Breast epithelium (tissue), 4 donors: ENCODE data around the gene RSU1. TPM values are rescaled to one million over a fixed set of nuclear protein-coding genes. Genes with fewer than 3 reads are reported as not detected.

ENCODE experiments used
- DNase-seq, 2 donors: peaks; one replicate each; pipeline ENCODE4 v3.0.0-alpha.2; 2019; ENCODE audit warnings: low spot score in 2 of 2
- H3K27ac ChIP-seq, 2 donors: fragments of 200-600 bp; sonication (generic) in 1 of 2; one replicate each; pipeline ENCODE4 v1.5.1; 2016 to 2019; ENCODE audit warnings: mild to moderate bottlenecking in 1 of 2
- H3K27me3 ChIP-seq, 2 donors: fragments of 200-600 bp; sonication (generic) in 1 of 2; one replicate each; pipeline versions ENCODE4 v1.5.1 to v1.6.0; 2017 to 2019; ENCODE audit warnings: control low read depth in 1 of 2, mild to moderate bottlenecking in 1 of 2
- H3K36me3 ChIP-seq: fragments of 200-600 bp; one replicate; pipeline ENCODE4 v1.5.1; 2019
- H3K4me1 ChIP-seq, 2 donors: fragments of 200-600 bp; sonication (generic); one replicate each; pipeline ENCODE4 v1.5.1; 2016 to 2019; ENCODE audit warnings: control low read depth in 1 of 2
- H3K4me3 ChIP-seq, 3 donors: fragments of 200-600 bp; sonication (generic); 1 replicate in 2 of 3; 2 replicates in 1 of 3; pipeline ENCODE4 v1.5.1; 2016 to 2019; ENCODE audit warnings: mild to moderate bottlenecking in 3 of 3, moderate library complexity in 2 of 3
- H3K9me3 ChIP-seq, 2 donors: fragments of 200-600 bp; sonication (generic) in 1 of 2; one replicate each; pipeline ENCODE4 v1.5.1; 2016 to 2019; ENCODE audit warnings: control low read depth in 1 of 2
- POLR2A ChIP-seq: fragments of 450-650 bp; IDR thresholded peaks from one replicate; pipeline ENCODE4 v1.6.1; 2016; ENCODE audit warnings: antibody characterized with exemption, mild to moderate bottlenecking, moderate library complexity
- POLR2AphosphoS5 ChIP-seq, 3 donors: sonication (generic); formaldehyde crosslinking; IDR thresholded peaks; one replicate each; pipeline ENCODE4 v1.6.1; 2017; ENCODE audit warnings: antibody characterized with exemption in 3 of 3
- intact Hi-C: fragments of 100-400 bp; cut with DNase I; formaldehyde crosslinking; loops from one replicate; pipeline ENCODE4 v1.15.1; 2023; ENCODE audit warnings: low total_unique reads
- total RNA-seq, 3 donors: library from RNA; depleted of rRNA; stranded (reverse); fragments of >200 nt; gene quantifications; one replicate each; pipeline ENCODE4 v1.1.0, GENCODE V29; 2016
- TF ChIP-seq, protein P1 (sequence below), 3 donors: fragments of 450-650 bp; IDR thresholded peaks; one replicate each; pipeline ENCODE4 v1.5.1; 2016 to 2017; ENCODE audit warnings: antibody characterized with exemption in 3 of 3, mild to moderate bottlenecking in 3 of 3, moderate library complexity in 3 of 3

The RSU1 gene
- total RNA-seq = 10 to 100 TPM; 60.9 to 74.1 (median 63.6) TPM

GRCh38 chr10:16817125-16818019 lies at the start of gene RSU1:
TSS of gene RSU1 (minus strand) at chr10:16817424. CDS start at chr10:16817081, 343 bp downstream.
- H3K9me3 ChIP-seq = peaks cover 0 to 8% of the 10 kb centered on the region in 2 donors
- H3K4me3 ChIP-seq = peak within 1 kb of the TSS; percentile 66 to 90 (median 79)
- no peaks in the 10 kb centered on the region for H3K27me3 ChIP-seq
- peaks cover 0 to 4% of the 10 kb centered on the region in 2 donors for H3K4me1 ChIP-seq
- intact Hi-C loops = no loop called here
- peak; percentile 36 for TF ChIP-seq POLR2A
- peak; percentile 93 to 96 (median 95) for TF ChIP-seq POLR2AphosphoS5 (IDR thresholded peaks at IDR 0.05)
- TF ChIP-seq, protein P1, sequence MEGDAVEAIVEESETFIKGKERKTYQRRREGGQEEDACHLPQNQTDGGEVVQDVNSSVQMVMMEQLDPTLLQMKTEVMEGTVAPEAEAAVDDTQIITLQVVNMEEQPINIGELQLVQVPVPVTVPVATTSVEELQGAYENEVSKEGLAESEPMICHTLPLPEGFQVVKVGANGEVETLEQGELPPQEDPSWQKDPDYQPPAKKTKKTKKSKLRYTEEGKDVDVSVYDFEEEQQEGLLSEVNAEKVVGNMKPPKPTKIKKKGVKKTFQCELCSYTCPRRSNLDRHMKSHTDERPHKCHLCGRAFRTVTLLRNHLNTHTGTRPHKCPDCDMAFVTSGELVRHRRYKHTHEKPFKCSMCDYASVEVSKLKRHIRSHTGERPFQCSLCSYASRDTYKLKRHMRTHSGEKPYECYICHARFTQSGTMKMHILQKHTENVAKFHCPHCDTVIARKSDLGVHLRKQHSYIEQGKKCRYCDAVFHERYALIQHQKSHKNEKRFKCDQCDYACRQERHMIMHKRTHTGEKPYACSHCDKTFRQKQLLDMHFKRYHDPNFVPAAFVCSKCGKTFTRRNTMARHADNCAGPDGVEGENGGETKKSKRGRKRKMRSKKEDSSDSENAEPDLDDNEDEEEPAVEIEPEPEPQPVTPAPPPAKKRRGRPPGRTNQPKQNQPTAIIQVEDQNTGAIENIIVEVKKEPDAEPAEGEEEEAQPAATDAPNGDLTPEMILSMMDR (IDR thresholded peaks at IDR 0.05) = peak in 1 of 3 donors; percentile 7
- DNase-seq = peak; percentile 100
- peak within 1 kb of the TSS; percentile 94 to 95 for H3K27ac ChIP-seq
- H3K36me3 ChIP-seq = no peaks in the 10 kb centered on the region

- H3K4me3 ChIP-seq = no peak overlapping the region
- no peak overlapping the region for H3K27ac ChIP-seq
- no peaks in the 10 kb centered on the region for H3K4me1 ChIP-seq
- no peaks in the 10 kb centered on the region for H3K9me3 ChIP-seq
- TF ChIP-seq, protein P1 (IDR thresholded peaks at IDR 0.05) = no peak
- no peak for TF ChIP-seq POLR2AphosphoS5 (IDR thresholded peaks at IDR 0.05)
- TF ChIP-seq POLR2A = no peak
- DNase-seq = no peak
- no peaks in the 10 kb centered on the region for H3K27me3 ChIP-seq
- intact Hi-C loops = no loop called here
- H3K36me3 ChIP-seq = no peaks in the 10 kb centered on the region
Measured at GRCh38 chr10:16866541-16867275, 49.5 kb upstream of the RSU1 start.

- TF ChIP-seq POLR2AphosphoS5 (IDR thresholded peaks at IDR 0.05) = no peak
- no peak for TF ChIP-seq POLR2A
- TF ChIP-seq, protein P1 (IDR thresholded peaks at IDR 0.05) = no peak
- Histone ChIP-seq H3K27ac (no peak overlapping the region), H3K4me3 (no peak overlapping the region), H3K36me3 (no peaks in the 10 kb centered on the region), H3K27me3 (no peaks in the 10 kb centered on the region), H3K9me3 (no peaks in the 10 kb centered on the region), H3K4me1 (no peaks in the 10 kb centered on the region)
- DNase-seq = no peak
- intact Hi-C loops = no loop called here
Measured at GRCh38 chr10:16865766-16866165, 48.5 kb upstream of the RSU1 start.

DNA sequence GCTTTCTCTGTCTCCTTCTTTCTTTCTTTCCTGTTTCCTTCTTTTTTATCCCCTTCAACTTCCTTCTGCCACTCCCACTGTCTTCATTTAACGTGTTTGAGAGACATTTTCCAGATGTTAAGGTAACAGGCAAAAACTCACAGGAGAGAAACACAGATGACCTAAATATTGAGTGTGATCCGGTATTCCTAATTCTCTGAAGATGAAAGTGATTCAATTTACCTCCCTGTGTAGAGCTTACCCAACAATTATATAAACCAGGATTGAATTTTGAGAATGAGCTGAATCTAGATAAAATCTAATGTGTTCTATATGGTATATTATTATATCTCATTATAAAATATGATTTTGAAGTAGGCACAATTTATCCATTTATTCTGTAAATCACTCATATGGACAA lies 46.5 kb upstream of the RSU1 start:
- intact Hi-C loops = no loop called here

More for the DNA sequence above, 46.5 kb upstream of the RSU1 start:
- DNase-seq = no peak
- H3K4me3 ChIP-seq = no peak overlapping the region
- H3K27ac ChIP-seq = no peak overlapping the region
- no peaks in the 10 kb centered on the region for H3K4me1 ChIP-seq
- no peaks in the 10 kb centered on the region for H3K9me3 ChIP-seq
- H3K27me3 ChIP-seq = no peaks in the 10 kb centered on the region
- TF ChIP-seq POLR2AphosphoS5 (IDR thresholded peaks at IDR 0.05) = no peak
- no peak for TF ChIP-seq POLR2A
- TF ChIP-seq, protein P1 (IDR thresholded peaks at IDR 0.05) = no peak
- no peaks in the 10 kb centered on the region for H3K36me3 ChIP-seq
